Endodermal cell (in vitro differentiated cells): ENCODE measurements around the gene TRIM14. TPM values are rescaled to one million over a fixed set of nuclear protein-coding genes. Genes with fewer than 3 reads are reported as not detected.

Source experiments
- DNase-seq: peaks from one replicate; pipeline ENCODE4 v3.0.0-alpha.2; 2017
- H3K27ac ChIP-seq: 2 replicates; pipeline ENCODE4 v1.5.1; 2013; ENCODE audit warnings: mild to moderate bottlenecking, low read depth, low read length, moderate library complexity
- H3K27me3 ChIP-seq: 2 replicates; pipeline ENCODE4 v1.6.1; 2013; ENCODE audit warnings: mild to moderate bottlenecking, low read length, moderate library complexity; ENCODE audit not compliant: insufficient read depth, control insufficient read depth, poor library complexity, severe bottlenecking
- H3K36me3 ChIP-seq: 2 replicates; pipeline ENCODE4 v1.7.0; 2013; ENCODE audit warnings: mild to moderate bottlenecking, low read length, moderate library complexity; ENCODE audit not compliant: control insufficient read depth, insufficient read depth
- H3K4me1 ChIP-seq: one replicate; pipeline ENCODE4 v1.7.0; 2013; ENCODE audit warnings: low read length; ENCODE audit not compliant: control insufficient read depth, insufficient read depth
- H3K4me3 ChIP-seq: 2 replicates; pipeline ENCODE4 v1.5.1; 2013; ENCODE audit warnings: mild to moderate bottlenecking, low read length, moderate library complexity
- H3K9ac ChIP-seq: 2 replicates; pipeline ENCODE4 v1.6.1; 2013; ENCODE audit warnings: mild to moderate bottlenecking, low read length, moderate library complexity; ENCODE audit not compliant: poor library complexity, severe bottlenecking; ENCODE audit errors: extremely low read depth
- H3K9me3 ChIP-seq: 2 replicates; pipeline ENCODE4 v1.6.1; 2013; ENCODE audit warnings: mild to moderate bottlenecking, low read length, moderate library complexity; ENCODE audit not compliant: control insufficient read depth
- H3K27ac Mint-ChIP-seq: 2 replicates; pipeline ENCODE4 v1.8.0; 2020; ENCODE audit warnings: mixed read lengths
- H3K27me3 Mint-ChIP-seq: 2 replicates; pipeline ENCODE4 v1.8.0; 2021; ENCODE audit warnings: mild to moderate bottlenecking, mixed read lengths; ENCODE audit not compliant: insufficient read depth
- H3K36me3 Mint-ChIP-seq: 2 replicates; pipeline ENCODE4 v1.8.0; 2020; ENCODE audit warnings: low read depth, mixed read lengths
- H3K4me1 Mint-ChIP-seq: 2 replicates; pipeline ENCODE4 v1.8.0; 2020; ENCODE audit warnings: mixed read lengths
- H3K4me3 Mint-ChIP-seq: 2 replicates; pipeline ENCODE4 v1.8.0; 2020; ENCODE audit warnings: mild to moderate bottlenecking, moderate library complexity, mixed read lengths
- H3K9me3 Mint-ChIP-seq: 2 replicates; pipeline ENCODE4 v1.8.0; 2020; ENCODE audit warnings: mild to moderate bottlenecking, mixed read lengths
- CTCF ChIP-seq: fragments of 200-600 bp; sonication (generic); conservative IDR thresholded peaks from 2 replicates; pipeline ENCODE4 v1.5.0; 2021; ENCODE audit warnings: antibody characterized with exemption, mild to moderate bottlenecking
- WGBS, 2 experiments: methylation state at CpG; one replicate each; pipeline versions ENCODE4 v1.1.5 to v1.1.7; 2013; ENCODE audit warnings: missing lambda C conversion rate in 2 of 2, mixed read lengths in 1 of 2; ENCODE audit not compliant: insufficient coverage in 1 of 2, insufficient read length in 1 of 2; 5-methylcytosine and 5-hydroxymethylcytosine counted together
- total RNA-seq, 2 donors: library from RNA; stranded (reverse); fragmentation: NEBNext Ultra II Directional in 1 of 2; extraction: Animal tissue kit (Norgen Biotek cat#: 25700) in 1 of 2; gene quantifications; 2 replicates in 1 of 2; 3 replicates in 1 of 2; pipeline ENCODE4 v1.2.1, GENCODE V29; 2021

TRIM14 gene
- total RNA-seq, 2 donors from 2014 or later = 3.1 to 5.1 TPM

- H3K27ac ChIP-seq = no peak overlapping the region
- no peak overlapping the region for H3K9ac ChIP-seq
- no peak for TF ChIP-seq CTCF
- Mint-ChIP-seq H3K4me1 (peaks cover 15% of the 10 kb centered on the region), H3K9me3 (no peaks in the 10 kb centered on the region), H3K27me3 (peaks cover 25% of the 10 kb centered on the region), H3K27ac (no peak overlapping the region), H3K36me3 (peaks cover 22% of the 10 kb centered on the region), H3K4me3 (no peak overlapping the region)
- DNase-seq = no peak
- H3K36me3 ChIP-seq = peaks cover 42% of the 10 kb centered on the region
- WGBS, 2 experiments = 86 to 97% methylated on average over 1 to 3 of the region's 3 CpGs
- H3K9me3 ChIP-seq = no peaks in the 10 kb centered on the region
- no peaks in the 10 kb centered on the region for H3K27me3 ChIP-seq
- peaks cover 6% of the 10 kb centered on the region for H3K4me1 ChIP-seq
- H3K4me3 ChIP-seq = no peak overlapping the region
Observed at GRCh38 chr9:98084396-98084795, 34.6 kb downstream of the TRIM14 start.

DNA sequence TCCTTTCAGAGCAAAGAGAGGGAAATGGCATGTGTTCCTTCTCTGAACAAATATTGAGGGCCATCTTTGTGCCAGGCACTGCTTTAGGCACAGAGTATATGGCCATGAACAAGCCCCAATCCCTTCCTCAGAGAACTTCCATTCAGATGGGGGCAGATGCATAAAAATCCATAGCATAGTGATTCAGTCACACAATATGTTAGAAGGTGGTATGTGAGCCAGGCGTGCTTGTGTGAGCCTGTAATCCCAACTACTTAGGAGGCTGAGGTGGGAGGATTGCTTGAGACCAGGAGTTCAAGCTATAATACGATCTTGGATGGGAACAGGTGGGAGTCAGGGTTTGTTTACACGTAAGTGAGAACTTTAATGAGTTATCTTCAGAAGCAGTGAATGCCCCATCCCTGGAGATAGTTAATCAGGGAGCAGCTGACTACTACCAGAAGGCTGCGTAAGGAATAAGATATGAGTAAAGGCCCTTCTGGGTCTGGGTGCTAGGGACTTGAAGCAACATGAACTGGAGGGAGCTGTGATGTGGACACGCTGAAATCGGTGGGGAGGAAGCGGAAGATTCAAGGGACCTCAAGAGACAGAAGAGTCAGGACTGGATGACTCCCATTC, 35.3 kb downstream of the TRIM14 start:
- Mint-ChIP-seq H3K9me3 (no peaks in the 10 kb centered on the region), H3K36me3 (peaks cover 25% of the 10 kb centered on the region), H3K27ac (no peak overlapping the region), H3K4me1 (peaks cover 15% of the 10 kb centered on the region), H3K4me3 (no peak overlapping the region), H3K27me3 (peaks cover 19% of the 10 kb centered on the region)
- H3K4me1 ChIP-seq = peaks cover 6% of the 10 kb centered on the region
- 83 to 96% methylated on average over 4 to 7 of the region's 7 CpGs for WGBS, 2 experiments
- DNase-seq = no peak
- H3K36me3 ChIP-seq = peaks cover 48% of the 10 kb centered on the region
- no peak overlapping the region for H3K4me3 ChIP-seq
- TF ChIP-seq CTCF = no peak
- H3K27ac ChIP-seq = no peak overlapping the region
- no peak overlapping the region for H3K9ac ChIP-seq
- no peaks in the 10 kb centered on the region for H3K9me3 ChIP-seq
- H3K27me3 ChIP-seq = no peaks in the 10 kb centered on the region

DNA sequence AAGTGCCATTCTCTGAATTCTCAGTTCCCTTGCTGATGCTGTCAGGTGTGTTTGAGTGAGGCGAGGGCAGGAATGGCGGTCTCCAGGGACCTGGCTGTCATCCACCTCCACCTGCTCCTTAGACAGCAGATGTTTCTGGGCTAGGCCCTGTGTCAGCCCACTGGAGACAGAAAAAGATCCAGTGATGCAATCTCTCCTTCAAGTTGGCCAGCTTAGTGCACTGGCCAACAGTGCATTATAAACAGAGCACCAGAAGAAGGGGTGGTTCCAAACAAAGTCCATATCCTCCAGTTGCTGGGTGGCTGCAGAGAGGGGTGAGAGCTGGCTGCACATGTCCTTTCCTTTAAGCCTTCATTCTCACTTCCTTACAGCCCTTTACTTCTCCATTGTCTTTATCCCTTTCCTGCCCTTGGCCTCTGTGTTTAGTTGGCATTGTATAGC, 35.9 kb downstream of the TRIM14 start:
- H3K4me1 Mint-ChIP-seq = peaks cover 15% of the 10 kb centered on the region
- peaks cover 29% of the 10 kb centered on the region for H3K36me3 Mint-ChIP-seq
- Histone ChIP-seq H3K9ac (no peak overlapping the region), H3K4me1 (peaks cover 6% of the 10 kb centered on the region), H3K4me3 (no peak overlapping the region), H3K27ac (no peak overlapping the region), H3K36me3 (peaks cover 53% of the 10 kb centered on the region), H3K27me3 (no peaks in the 10 kb centered on the region), H3K9me3 (no peaks in the 10 kb centered on the region)
- no peaks in the 10 kb centered on the region for H3K9me3 Mint-ChIP-seq
- no peak overlapping the region for H3K27ac Mint-ChIP-seq
- H3K27me3 Mint-ChIP-seq = peaks cover 13% of the 10 kb centered on the region
- no peak for DNase-seq
- WGBS, 2 experiments = 98 to 100% methylated on average over 1 to 2 of the region's 2 CpGs
- H3K4me3 Mint-ChIP-seq = no peak overlapping the region
- TF ChIP-seq CTCF = no peak
